HG02623 (cell line): ENCODE measurements around the gene ATG7.
"Not testable (repeated sequence)": the region's sequence is repeated elsewhere in the genome, so short reads cannot be mapped to it uniquely, and the experiment has no call there.

Source experiments
- ATAC-seq: cut with Tn5 transposase; IDR thresholded peaks from one replicate; pipeline ENCODE4 v1.9.1; 2021; ENCODE audit warnings: moderate library complexity; ENCODE audit not compliant: unreplicated experiment

Gene ATG7

GRCh38 chr3:11581237-11582190 lies 309.3 kb downstream of the ATG7 start:
- ATAC-seq, result no peak

DNA sequence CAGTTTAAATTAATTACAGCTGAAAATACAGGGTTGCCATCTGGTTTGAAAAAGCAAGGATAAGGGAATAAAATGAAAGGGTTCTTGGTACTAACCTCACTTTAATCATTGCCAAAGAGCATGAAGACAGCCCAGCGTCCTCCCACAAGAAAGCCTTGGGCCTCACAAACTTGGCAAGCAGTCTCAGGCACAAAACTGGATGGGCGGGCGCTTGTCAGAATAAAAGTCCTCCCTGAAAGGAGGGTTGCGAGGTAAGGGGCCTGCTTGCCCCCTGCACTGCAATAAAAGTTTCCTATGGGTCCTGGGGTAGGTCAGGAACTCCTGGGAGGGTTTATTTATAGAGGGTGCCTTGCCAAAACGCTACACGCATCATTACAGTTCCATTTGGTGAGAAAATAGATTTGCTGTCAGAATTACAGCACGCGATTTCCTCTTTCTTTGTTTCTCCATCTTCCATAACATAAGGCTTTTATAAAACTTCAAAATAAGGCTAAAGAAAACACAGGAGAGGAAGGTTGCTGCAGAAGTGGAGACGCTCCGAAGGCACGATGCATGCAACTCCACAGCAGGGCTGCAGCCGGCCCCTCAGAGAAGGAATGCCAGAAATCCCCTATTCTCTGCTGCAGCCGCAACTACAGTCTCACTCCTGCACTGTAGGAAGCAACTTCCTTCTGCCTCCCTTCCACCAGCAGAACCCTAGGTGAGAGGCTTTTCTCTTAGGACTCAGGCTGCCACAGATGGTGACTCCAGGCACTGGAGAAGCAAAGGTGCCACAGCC lies 310.2 kb downstream of the ATG7 start:
- no peak for ATAC-seq

DNA sequence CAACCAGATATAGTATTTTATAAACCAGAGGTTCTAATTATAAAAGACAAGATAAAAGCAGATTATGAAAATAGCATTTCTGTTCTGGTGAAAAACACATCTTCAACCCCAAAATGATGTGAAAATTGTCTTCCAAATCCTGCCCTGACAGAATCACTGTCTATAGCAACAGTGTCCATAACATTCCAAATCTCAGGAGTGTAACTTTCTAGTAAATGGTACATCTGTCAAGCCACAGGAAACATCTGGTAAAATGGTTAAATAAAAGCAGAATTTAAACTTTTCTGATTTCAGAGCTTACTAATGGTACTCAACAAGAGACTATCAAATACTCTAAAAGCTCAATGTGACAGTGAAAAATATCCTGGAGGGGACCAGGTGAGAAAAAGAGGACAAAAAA lies 311.0 kb downstream of the ATG7 start:
- ATAC-seq, result no peak

GRCh38 chr3:11583638-11584046 lies 311.4 kb downstream of the ATG7 start:
- ATAC-seq, result no peak

- no peak for ATAC-seq
Observed at GRCh38 chr3:11584570-11584969, 312.4 kb downstream of the ATG7 start.

GRCh38 chr3:11587766-11588165 lies 315.6 kb downstream of the ATG7 start:
- ATAC-seq, result no peak

- ATAC-seq, result no peak
Observed at GRCh38 chr3:11588338-11588737, 316.1 kb downstream of the ATG7 start.

- ATAC-seq, result no peak
Observed at GRCh38 chr3:11588755-11589154, 316.6 kb downstream of the ATG7 start.

DNA sequence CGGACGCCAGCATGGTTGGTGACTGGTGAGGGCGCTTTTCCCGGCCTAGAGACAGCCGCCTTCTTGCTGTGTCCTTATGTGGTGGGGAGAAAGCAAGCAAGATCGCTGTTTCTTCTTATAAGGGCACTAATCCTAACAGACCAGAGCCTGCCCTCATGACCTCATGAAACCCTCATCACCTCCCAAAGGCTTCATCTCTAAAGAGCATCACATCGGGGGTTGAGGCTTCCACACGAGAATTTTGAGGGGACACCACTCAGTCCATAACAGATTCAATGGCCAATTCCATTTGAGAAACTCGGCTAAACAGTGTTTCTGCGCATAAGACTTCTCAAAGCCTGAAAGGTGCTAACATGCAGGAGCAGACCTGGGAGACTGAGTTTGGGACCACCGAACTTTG lies 317.5 kb downstream of the ATG7 start:
- ATAC-seq, result no peak

GRCh38 chr3:11591002-11591355 lies 318.8 kb downstream of the ATG7 start:
- ATAC-seq, result no peak

DNA sequence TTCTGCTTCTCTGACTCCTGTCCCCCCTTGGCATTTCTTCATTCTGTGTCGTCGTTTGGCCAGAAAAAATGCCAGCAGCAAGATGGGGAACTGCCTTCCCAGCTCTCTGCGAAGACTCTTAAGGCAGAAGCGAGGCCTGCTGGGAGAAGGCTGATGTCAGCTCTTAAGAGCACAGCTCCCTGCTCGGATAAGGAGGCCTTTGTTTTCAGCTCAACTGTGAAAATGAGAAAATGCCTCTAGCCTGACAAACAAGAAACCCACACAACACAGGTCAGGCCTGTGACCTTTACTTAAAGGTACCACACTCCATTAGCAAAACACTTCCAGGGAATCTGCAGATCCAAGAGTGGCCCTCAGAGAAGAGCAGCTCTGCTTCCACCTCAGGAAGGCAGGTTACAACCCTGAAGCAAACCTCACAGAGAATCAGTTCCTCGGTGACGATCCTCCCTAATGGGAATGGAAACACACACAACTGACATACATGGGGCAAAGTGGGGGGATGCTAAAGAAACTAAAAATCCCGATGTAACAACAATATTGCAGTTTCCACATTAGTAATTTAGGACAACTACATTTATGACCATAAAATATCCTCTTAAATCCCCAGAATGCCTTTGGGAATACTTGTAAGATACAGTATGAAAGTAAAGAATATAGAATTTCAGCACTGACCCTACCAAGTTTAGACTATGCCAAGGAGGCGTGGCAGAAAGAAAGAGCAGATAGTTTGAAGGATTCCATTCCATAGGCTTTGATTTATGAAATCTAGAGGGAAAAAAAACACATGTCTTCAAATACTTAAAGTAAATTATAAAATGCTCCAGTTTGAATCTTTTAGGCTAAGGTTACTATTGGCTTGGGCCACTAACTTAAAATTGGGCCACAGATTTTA lies 319.4 kb downstream of the ATG7 start:
- ATAC-seq, result no peak

GRCh38 chr3:11592445-11593298 lies 320.5 kb downstream of the ATG7 start:
- no peak for ATAC-seq

GRCh38 chr3:11593318-11594034 lies 321.3 kb downstream of the ATG7 start:
- ATAC-seq, result no peak

DNA sequence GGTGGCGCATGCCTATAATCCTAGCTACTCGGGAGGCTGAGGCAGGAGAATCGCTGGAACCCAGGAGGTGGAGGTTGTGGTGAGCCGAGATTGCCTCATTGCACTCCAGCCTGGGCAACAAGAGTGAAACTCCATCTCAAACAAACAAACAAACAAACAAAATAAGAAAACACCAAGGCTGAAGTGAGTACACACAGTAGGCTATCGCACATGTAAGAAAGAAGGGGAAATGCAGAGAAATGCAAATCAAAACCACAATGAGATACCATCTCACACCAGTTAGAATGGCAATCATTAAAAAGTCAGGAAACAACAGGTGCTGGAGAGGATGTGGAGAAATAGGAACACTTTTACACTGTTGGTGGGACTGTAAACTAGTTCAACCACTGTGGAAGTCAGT lies 322.8 kb downstream of the ATG7 start:
- not testable (repeated sequence) for ATAC-seq

DNA sequence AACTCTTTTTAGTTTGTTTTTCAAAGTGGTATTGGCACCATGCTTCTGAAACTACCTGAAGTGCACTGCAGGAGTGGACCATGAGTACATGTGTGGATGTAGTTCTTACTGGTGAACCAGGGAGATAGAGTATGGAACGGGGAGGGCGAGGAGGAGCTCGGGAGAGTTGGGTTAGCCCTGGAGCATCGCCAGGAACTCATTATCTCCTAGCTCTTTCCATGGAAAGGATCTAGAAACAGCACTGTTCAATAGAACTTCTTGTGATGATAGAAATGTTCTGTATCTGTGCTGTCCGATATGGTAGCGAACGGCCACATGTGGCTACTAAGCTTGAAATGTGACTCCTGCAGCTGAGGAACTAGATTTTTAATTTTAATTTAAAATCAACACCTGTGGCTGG lies 324.2 kb downstream of the ATG7 start:
- no peak for ATAC-seq

DNA sequence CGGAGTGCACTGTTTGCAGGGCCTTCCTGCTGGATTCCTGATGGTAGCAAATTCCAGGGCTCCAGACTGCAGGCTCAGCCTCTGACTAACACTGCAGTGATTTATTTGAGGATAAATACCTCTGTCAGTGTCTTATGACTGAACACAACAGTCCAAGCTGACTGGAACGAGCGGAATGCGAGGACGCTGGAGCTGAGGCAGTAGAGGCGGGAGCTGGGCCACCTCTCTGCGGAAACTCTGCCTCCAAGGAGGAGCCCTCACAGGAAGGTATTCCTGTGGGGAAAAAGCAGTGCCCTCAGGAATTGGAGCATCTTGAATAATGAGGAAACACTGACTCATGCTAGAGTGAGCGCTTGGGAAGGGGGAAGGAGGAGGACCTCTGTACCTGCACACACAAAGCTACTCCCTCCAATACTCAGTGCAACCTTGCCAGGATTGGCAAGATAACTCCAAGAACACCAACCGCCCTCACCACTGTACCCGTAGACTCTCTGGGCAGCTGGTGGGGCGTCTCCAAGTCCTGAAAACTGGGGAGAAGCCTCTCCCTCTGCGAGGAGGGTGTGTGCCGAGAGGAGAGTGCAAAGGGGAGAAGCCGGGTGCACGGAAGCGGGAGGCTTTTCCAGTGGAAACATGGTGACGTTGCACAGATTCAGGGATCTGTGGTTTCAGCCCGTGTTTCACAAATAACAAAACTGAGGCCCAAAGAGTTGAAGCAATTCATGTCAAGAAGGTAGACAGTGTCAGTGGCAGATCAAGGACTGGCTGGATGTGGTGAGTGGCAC lies 328.5 kb downstream of the ATG7 start:
- ATAC-seq, result no peak

GRCh38 chr3:11601446-11602238 lies 329.4 kb downstream of the ATG7 start:
- ATAC-seq, result peak; percentile 88
